Gastroesophageal sphincter (tissue), 4 donors: ENCODE measurements around the gene ARHGEF19. TPM values are rescaled to one million over a fixed set of nuclear protein-coding genes. Genes with fewer than 3 reads are reported as not detected.

Experiments
- ATAC-seq: fragments of 150-250 bp; one replicate; pipeline ENCODE4 v1.9.1; 2016; ENCODE audit warnings: mild to moderate bottlenecking, moderate library complexity
- H3K27ac ChIP-seq, 4 donors: fragments of 200-600 bp; sonication (generic) in 3 of 4; 1 replicate in 3 of 4; 2 replicates in 1 of 4; pipeline ENCODE4 v1.5.1; 2016 to 2019
- H3K27me3 ChIP-seq: fragments of 200-600 bp; sonication (generic); one replicate; pipeline ENCODE4 v1.5.1; 2019
- H3K36me3 ChIP-seq, 2 donors: fragments of 200-600 bp; sonication (generic); one replicate each; pipeline ENCODE4 v1.5.1; 2019; ENCODE audit warnings: control low read depth in 1 of 2
- H3K4me1 ChIP-seq, 3 donors: fragments of 200-600 bp; sonication (generic); 1 replicate in 2 of 3; 2 replicates in 1 of 3; pipeline ENCODE4 v1.5.1; 2016 to 2019; ENCODE audit warnings: control low read depth in 2 of 3
- H3K4me3 ChIP-seq, 2 donors: fragments of 200-600 bp; sonication (generic); one replicate each; pipeline ENCODE4 v1.5.1; 2019; ENCODE audit warnings: mild to moderate bottlenecking in 1 of 2, moderate library complexity in 1 of 2
- H3K9me3 ChIP-seq, 3 donors: fragments of 200-600 bp; sonication (generic); one replicate each; pipeline ENCODE4 v1.5.1; 2017 to 2019; ENCODE audit warnings: control low read depth in 2 of 3
- EP300 ChIP-seq: sonication (generic); formaldehyde crosslinking; IDR thresholded peaks from one replicate; pipeline ENCODE4 v1.6.1; 2017; ENCODE audit warnings: antibody characterized with exemption, mild to moderate bottlenecking
- POLR2A ChIP-seq, 2 donors: fragments of 450-650 bp; IDR thresholded peaks; one replicate each; pipeline ENCODE4 v1.6.1; 2017; ENCODE audit warnings: antibody characterized with exemption in 2 of 2, mild to moderate bottlenecking in 2 of 2, moderate library complexity in 1 of 2
- POLR2AphosphoS5 ChIP-seq: sonication (generic); formaldehyde crosslinking; IDR thresholded peaks from one replicate; pipeline ENCODE4 v1.6.1; 2017; ENCODE audit warnings: antibody characterized with exemption
- WGBS, 2 donors: methylation state at CpG; one replicate each; pipeline ENCODE4 v1.1.5; 2018; ENCODE audit warnings: low coverage in 1 of 2; 5-methylcytosine and 5-hydroxymethylcytosine counted together
- small RNA-seq, 4 donors: library from RNA; depleted of rRNA; stranded (forward); fragments of <200 nt; gene quantifications; one replicate each; pipeline ENCODE3, GENCODE V24; 2016
- total RNA-seq, 4 donors: library from RNA; depleted of rRNA; stranded (reverse); fragments of >200 nt; gene quantifications; one replicate each; pipeline ENCODE4 v1.1.0, GENCODE V29; 2016
- TF ChIP-seq, protein P1 (sequence below), 4 experiments: fragments of 200-600 bp in 2 of 4; fragments of 450-650 bp in 2 of 4; sonication (generic) in 1 of 4; IDR thresholded peaks; one replicate each; pipeline ENCODE4 v1.5.1; 2017 to 2019; ENCODE audit warnings: antibody characterized with exemption in 4 of 4, mild to moderate bottlenecking in 2 of 4, moderate library complexity in 2 of 4

The ARHGEF19 gene
- total RNA-seq, 4 donors from 2014 or later: 2.8 to 3.6 (median 3.4) TPM

- Histone ChIP-seq H3K9me3 (no peaks in the 10 kb centered on the region), H3K27ac (peak overlapping the region in 2 of 4 donors; percentile 11 to 90), H3K27me3 (no peaks in the 10 kb centered on the region), H3K4me1 (peaks cover 0 to 81% (median 24%) of the 10 kb centered on the region in 3 donors), H3K4me3 (no peak overlapping the region), H3K36me3 (peaks cover 0 to 29% of the 10 kb centered on the region in 2 donors)
- TF ChIP-seq, protein P1, sequence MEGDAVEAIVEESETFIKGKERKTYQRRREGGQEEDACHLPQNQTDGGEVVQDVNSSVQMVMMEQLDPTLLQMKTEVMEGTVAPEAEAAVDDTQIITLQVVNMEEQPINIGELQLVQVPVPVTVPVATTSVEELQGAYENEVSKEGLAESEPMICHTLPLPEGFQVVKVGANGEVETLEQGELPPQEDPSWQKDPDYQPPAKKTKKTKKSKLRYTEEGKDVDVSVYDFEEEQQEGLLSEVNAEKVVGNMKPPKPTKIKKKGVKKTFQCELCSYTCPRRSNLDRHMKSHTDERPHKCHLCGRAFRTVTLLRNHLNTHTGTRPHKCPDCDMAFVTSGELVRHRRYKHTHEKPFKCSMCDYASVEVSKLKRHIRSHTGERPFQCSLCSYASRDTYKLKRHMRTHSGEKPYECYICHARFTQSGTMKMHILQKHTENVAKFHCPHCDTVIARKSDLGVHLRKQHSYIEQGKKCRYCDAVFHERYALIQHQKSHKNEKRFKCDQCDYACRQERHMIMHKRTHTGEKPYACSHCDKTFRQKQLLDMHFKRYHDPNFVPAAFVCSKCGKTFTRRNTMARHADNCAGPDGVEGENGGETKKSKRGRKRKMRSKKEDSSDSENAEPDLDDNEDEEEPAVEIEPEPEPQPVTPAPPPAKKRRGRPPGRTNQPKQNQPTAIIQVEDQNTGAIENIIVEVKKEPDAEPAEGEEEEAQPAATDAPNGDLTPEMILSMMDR (IDR thresholded peaks at IDR 0.05): no peak
- TF ChIP-seq POLR2AphosphoS5: no peak
- no peak for TF ChIP-seq POLR2A (IDR thresholded peaks at IDR 0.05)
- no peak for TF ChIP-seq EP300
- WGBS, 2 donors: 100% methylated on average over 2 of the region's 6 CpGs; no CpG with 5 or more reads in 1 of the 2 donors
- ATAC-seq: no peak
Observed at GRCh38 chr1:16150508-16150907, 61.9 kb downstream of the ARHGEF19 start.

DNA sequence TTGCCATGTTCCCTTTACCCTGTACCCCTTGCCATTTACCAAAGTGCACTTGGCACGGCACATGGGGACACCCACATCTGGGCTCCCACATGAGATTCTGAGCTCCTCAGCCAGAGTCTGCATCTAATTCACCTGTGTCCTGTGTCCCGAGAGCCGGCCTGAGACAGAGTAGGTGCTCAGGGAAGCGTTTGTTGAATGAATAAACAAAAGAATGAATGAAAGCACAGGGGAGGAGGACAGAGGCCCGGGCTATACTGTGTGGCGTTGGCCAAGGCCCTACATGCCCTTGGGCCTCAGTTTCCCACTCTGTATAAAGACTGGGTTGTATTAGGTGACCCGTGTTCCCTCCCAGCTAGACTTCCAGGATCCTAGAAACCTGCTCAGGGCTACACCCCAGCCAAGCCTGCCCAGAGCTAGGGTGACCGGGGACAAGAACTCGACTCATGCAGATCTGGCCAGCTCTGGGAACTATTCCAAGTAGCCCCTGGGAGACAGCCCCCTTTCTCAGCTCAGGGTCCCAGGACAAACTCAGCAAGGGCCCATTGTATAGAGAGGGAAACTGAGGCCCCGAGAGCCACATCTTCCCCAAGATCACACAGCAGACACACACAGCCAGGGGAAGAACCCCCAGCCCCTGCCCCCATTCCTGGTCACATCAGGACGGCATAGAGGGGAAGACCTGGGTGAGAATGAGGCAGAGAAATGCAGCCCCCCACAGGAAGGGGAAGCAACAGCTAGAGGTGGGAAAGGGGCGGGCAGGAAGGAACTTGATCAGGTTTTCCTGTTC, 62.6 kb downstream of the ARHGEF19 start:
- ATAC-seq: no peak
- peaks cover 0 to 29% of the 10 kb centered on the region in 2 donors for H3K36me3 ChIP-seq
- H3K4me3 ChIP-seq: no peak overlapping the region
- no peaks in the 10 kb centered on the region for H3K27me3 ChIP-seq
- WGBS, 2 donors: 44 to 76% methylated on average over 3 to 7 of the region's 12 CpGs
- TF ChIP-seq, protein P1 (IDR thresholded peaks at IDR 0.05): no peak
- TF ChIP-seq POLR2A (IDR thresholded peaks at IDR 0.05): no peak
- TF ChIP-seq POLR2AphosphoS5: no peak
- TF ChIP-seq EP300: no peak
- H3K27ac ChIP-seq: peak overlapping the region in 2 of 4 donors; percentile 11 to 90
- peaks cover 0 to 81% (median 30%) of the 10 kb centered on the region in 3 donors for H3K4me1 ChIP-seq
- H3K9me3 ChIP-seq: no peaks in the 10 kb centered on the region

GRCh38 chr1:16149146-16149545, 63.3 kb downstream of the ARHGEF19 start:
- Histone ChIP-seq H3K4me1 (peaks cover 0 to 82% (median 29%) of the 10 kb centered on the region in 3 donors), H3K27ac (no peak overlapping the region), H3K9me3 (no peaks in the 10 kb centered on the region), H3K27me3 (no peaks in the 10 kb centered on the region), H3K4me3 (no peak overlapping the region), H3K36me3 (peaks cover 0 to 29% of the 10 kb centered on the region in 2 donors)
- no peak for ATAC-seq
- TF ChIP-seq EP300 (no peak), POLR2A (IDR thresholded peaks at IDR 0.05) (no peak), POLR2AphosphoS5 (no peak)
- TF ChIP-seq, protein P1 (IDR thresholded peaks at IDR 0.05): no peak
- 70 to 100% methylated on average over 3 to 4 of the region's 7 CpGs for WGBS, 2 donors

- H3K4me3 ChIP-seq: no peak overlapping the region
- no peak overlapping the region for H3K27ac ChIP-seq
- H3K9me3 ChIP-seq: no peaks in the 10 kb centered on the region
- 88 to 98% methylated on average over 6 to 10 of the region's 39 CpGs for WGBS, 2 donors
- no peak for ATAC-seq
- peaks cover 0 to 29% of the 10 kb centered on the region in 2 donors for H3K36me3 ChIP-seq
- peaks cover 0 to 82% (median 23%) of the 10 kb centered on the region in 3 donors for H3K4me1 ChIP-seq
- H3K27me3 ChIP-seq: no peaks in the 10 kb centered on the region
- no peak for TF ChIP-seq EP300
- no peak for TF ChIP-seq POLR2AphosphoS5
- TF ChIP-seq POLR2A (IDR thresholded peaks at IDR 0.05): no peak
- TF ChIP-seq, protein P1 (IDR thresholded peaks at IDR 0.05): no peak
Observed at GRCh38 chr1:16148329-16149092, 63.9 kb downstream of the ARHGEF19 start.

Small RNA genes within 50 kb of the gene (small RNA-seq; reads per million reads assigned to genes)
- 0 reads per million in 4 donors for gene MT1XP1

Other genes with a start within 250 kb of the ARHGEF19 start
- gene ZBTB17, start 236.6 kb downstream of the ARHGEF19 start, total RNA-seq: 10 to 100 TPM; 24.0 to 65.7 (median 29.0) TPM
- gene SRARP, start 208.4 kb downstream of the ARHGEF19 start, total RNA-seq: not detected
- gene HSPB7, start 194.6 kb downstream of the ARHGEF19 start, total RNA-seq: 100 to 1,000 TPM; 143 to 505 (median 229) TPM
- gene CLCNKA, start 190.6 kb downstream of the ARHGEF19 start, total RNA-seq: 1 to 10 TPM in 1 of 4 donors, under 1 TPM in 2, not detected in 1; 0.08 to 3.0 (median 0.20) TPM
- 1 to 10 TPM in 2 of 4 donors, under 1 TPM in 2; 0.20 to 1.9 (median 0.82) TPM for gene CLCNKB, start 168.9 kb downstream of the ARHGEF19 start, total RNA-seq
- gene FAM131C, start 139.0 kb downstream of the ARHGEF19 start, total RNA-seq: not detected
- 10 to 100 TPM in 2 of 4 donors, 1 to 10 TPM in 2; 8.9 to 16.1 (median 12.4) TPM for gene EPHA2, start 56.6 kb downstream of the ARHGEF19 start, total RNA-seq
- 10 to 100 TPM in 2 of 4 donors, 1 to 10 TPM in 2; 6.6 to 45.8 (median 11.0) TPM for gene CPLANE2, start 24.5 kb upstream of the ARHGEF19 start, total RNA-seq
- gene FBXO42, start 139.8 kb upstream of the ARHGEF19 start, total RNA-seq: 10 to 100 TPM; 26.8 to 33.0 (median 29.7) TPM
- gene SZRD1, start 154.6 kb upstream of the ARHGEF19 start, total RNA-seq: 100 to 1,000 TPM in 2 of 4 donors, 10 to 100 TPM in 2; 85.8 to 117 (median 99.4) TPM
- 1 to 10 TPM in 1 of 4 donors, under 1 TPM in 1, not detected in 2; 0.12 to 3.6 TPM for gene SPATA21, start 224.8 kb upstream of the ARHGEF19 start, total RNA-seq
- gene NECAP2, start 228.1 kb upstream of the ARHGEF19 start, total RNA-seq: 10 to 100 TPM; 31.4 to 43.2 (median 37.6) TPM